ENCODE data around the gene UHRF1. TPM values are rescaled to one million over a fixed set of nuclear protein-coding genes. Genes with fewer than 3 reads are reported as not detected.

Gene UHRF1
- total RNA-seq, 1 experiment from 2014 or later: 53.6 TPM

DNA sequence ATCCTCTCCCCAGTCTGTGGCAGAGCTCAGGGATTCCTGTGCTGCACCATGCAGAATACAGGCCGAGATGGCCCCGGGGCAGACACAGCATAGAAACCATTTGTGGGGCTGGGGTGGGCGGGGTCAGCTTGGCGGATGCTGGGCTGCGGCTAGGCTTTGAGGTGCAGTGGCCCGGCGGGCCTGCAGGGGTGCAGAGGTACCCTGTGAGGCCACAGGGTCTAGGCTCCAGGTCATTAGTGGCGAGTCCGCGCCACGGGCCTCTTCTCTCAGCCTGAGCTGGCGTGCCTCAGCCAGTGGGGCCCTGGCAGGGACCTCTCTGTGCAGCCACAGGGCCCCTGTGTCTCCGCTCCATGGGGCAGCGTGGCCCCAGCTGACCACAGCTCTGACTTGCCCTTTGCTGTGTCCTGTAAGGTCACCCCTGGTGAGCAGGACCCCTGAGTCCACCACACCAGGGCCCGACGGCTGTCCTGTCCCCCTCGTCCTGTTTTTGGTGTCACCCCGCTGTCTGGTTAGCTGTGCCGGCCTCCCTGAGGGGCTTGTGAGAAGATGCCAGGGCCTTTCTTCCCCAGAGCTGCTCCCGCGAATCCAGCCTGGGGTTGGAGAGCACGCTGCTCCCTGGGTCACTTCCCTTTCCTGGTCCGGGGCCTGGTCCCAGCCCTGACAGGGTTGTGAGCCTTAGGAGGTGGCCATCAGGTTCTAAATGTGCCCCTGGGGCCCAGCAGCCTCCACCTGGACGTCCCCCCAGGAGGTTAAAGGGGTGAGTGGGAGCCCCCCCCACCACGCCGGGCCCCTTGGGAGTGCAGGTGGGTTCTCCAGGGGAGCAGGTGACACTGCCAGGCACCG is 71.8 kb downstream of the UHRF1 start:
- Histone ChIP-seq H3K4me1 (ENCODE audit: control insufficient read depth, insufficient read depth, low read length) (peaks cover 12% of the 10 kb centered on the region), H3K4me3 (ENCODE audit: low read depth in 2 of 2, low read length in 2 of 2) (no peak overlapping the region), H3K27ac (ENCODE audit: low read length) (no peak overlapping the region), H3K36me3 (ENCODE audit: control insufficient read depth, insufficient read depth, low read length) (no peaks in the 10 kb centered on the region), H3K9me3 (ENCODE audit: control insufficient read depth, insufficient read depth, low read depth, low read length) (no peaks in the 10 kb centered on the region), H3K27me3 (ENCODE audit: control insufficient read depth, insufficient read depth, low read length) (no peaks in the 10 kb centered on the region)
- ATAC-seq (no peak), DNase-seq (ENCODE audit: low read depth, low spot score) (no peak)
- no peak for TF ChIP-seq POLR2AphosphoS5 (IDR thresholded peaks at IDR 0.05; ENCODE audit: low read depth, low read length)
- no peak for TF ChIP-seq CTCF (IDR thresholded peaks at IDR 0.05)
- TF ChIP-seq, protein P1, sequence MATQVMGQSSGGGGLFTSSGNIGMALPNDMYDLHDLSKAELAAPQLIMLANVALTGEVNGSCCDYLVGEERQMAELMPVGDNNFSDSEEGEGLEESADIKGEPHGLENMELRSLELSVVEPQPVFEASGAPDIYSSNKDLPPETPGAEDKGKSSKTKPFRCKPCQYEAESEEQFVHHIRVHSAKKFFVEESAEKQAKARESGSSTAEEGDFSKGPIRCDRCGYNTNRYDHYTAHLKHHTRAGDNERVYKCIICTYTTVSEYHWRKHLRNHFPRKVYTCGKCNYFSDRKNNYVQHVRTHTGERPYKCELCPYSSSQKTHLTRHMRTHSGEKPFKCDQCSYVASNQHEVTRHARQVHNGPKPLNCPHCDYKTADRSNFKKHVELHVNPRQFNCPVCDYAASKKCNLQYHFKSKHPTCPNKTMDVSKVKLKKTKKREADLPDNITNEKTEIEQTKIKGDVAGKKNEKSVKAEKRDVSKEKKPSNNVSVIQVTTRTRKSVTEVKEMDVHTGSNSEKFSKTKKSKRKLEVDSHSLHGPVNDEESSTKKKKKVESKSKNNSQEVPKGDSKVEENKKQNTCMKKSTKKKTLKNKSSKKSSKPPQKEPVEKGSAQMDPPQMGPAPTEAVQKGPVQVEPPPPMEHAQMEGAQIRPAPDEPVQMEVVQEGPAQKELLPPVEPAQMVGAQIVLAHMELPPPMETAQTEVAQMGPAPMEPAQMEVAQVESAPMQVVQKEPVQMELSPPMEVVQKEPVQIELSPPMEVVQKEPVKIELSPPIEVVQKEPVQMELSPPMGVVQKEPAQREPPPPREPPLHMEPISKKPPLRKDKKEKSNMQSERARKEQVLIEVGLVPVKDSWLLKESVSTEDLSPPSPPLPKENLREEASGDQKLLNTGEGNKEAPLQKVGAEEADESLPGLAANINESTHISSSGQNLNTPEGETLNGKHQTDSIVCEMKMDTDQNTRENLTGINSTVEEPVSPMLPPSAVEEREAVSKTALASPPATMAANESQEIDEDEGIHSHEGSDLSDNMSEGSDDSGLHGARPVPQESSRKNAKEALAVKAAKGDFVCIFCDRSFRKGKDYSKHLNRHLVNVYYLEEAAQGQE (IDR thresholded peaks at IDR 0.05; ENCODE audit: insufficient read depth in 1 of 2, low read depth in 2 of 2, low read length in 1 of 2): no peak
- no peak for TF ChIP-seq TCF7L2 (IDR thresholded peaks at IDR 0.05; ENCODE audit: low read depth, low read length)
- TF ChIP-seq SIN3A (IDR thresholded peaks at IDR 0.05; ENCODE audit: borderline replicate concordance, insufficient read depth, low read depth, low read length): no peak
- intact Hi-C loops (cut with micrococcal nuclease; ENCODE audit: unreplicated experiment): no loop called here
- POLR2A ChIA-PET: no interaction called here
- CTCF ChIA-PET: interaction anchor here (0.7 kb wide), 1 partner anchor 21 kb away, joined by 5 read pairs; no protein-coding TSS in a partner anchor
- no TSS peak for BruUV-seq (replicated peaks)
- in situ Hi-C loops (cut with HindIII; ENCODE audit: low pct_unique_long_range_greater_than_20kb, low sequenced_read_pairs): no loop called here

DNA sequence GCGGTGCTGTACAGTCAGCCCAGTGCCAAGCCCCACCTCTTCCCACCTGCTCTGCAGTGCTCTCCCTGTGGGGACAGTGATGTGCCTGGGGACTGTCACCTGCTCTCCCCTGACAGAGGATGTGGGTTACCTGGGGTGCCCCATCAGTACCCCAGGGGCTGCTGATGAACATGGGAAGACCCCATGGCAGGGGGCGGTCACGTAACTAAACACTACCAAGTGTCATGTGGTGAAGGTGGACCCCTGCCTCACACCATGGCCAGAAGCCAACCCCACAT is 72.3 kb downstream of the UHRF1 start:
- intact Hi-C loops (cut with micrococcal nuclease; ENCODE audit: unreplicated experiment) (no loop called here), in situ Hi-C loops (cut with HindIII; ENCODE audit: low pct_unique_long_range_greater_than_20kb, low sequenced_read_pairs) (no loop called here)
- no TSS peak for BruUV-seq (replicated peaks)
- Histone ChIP-seq H3K4me3 (ENCODE audit: low read depth in 2 of 2, low read length in 2 of 2) (no peak overlapping the region), H3K4me1 (ENCODE audit: control insufficient read depth, insufficient read depth, low read length) (peaks cover 9% of the 10 kb centered on the region), H3K9me3 (ENCODE audit: control insufficient read depth, insufficient read depth, low read depth, low read length) (no peaks in the 10 kb centered on the region), H3K27ac (ENCODE audit: low read length) (no peak overlapping the region), H3K36me3 (ENCODE audit: control insufficient read depth, insufficient read depth, low read length) (no peaks in the 10 kb centered on the region), H3K27me3 (ENCODE audit: control insufficient read depth, insufficient read depth, low read length) (no peaks in the 10 kb centered on the region)
- DNase-seq (ENCODE audit: low read depth, low spot score): no peak
- no peak for TF ChIP-seq POLR2AphosphoS5 (IDR thresholded peaks at IDR 0.05; ENCODE audit: low read depth, low read length)
- no peak for ATAC-seq
- POLR2A ChIA-PET: no interaction called here
- CTCF ChIA-PET: no interaction called here

DNA sequence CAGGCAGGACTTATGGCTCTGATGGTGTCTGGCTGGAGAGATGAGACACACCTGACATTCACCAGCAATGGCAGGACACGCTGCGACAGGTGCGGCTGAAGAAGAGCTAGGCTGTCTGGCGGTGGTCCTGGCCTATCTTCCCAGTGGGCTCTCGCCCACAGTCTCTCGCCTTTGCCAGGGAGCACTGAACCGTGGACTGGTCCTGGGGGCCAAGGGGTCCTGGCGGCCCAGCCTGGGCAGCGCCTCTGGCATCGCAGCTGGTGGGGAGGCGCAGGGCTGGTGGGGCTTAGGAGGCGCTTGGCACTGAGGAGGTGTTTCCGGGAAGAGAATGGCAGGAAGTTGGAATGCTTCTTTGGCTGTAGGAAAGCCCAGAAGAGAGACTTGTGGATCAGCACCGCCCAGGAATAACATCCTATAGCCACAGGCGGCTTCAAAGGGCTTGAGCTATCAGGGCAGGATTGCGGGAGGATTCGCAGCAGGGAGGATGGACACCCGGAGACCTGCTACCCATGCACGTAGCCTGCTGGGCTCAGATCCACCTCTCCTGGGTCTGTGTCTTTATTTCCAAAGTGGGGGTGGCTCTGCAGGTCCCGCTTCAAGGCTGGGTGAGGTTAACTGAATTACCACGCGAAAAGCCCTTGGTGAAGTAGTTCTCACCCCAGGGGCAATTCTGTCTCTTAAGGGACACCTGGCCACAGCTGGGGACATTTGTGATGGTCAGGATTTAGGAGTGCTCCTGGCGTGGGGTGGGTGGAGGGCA is 74.2 kb downstream of the UHRF1 start:
- no peaks in the 10 kb centered on the region for H3K9me3 ChIP-seq (ENCODE audit: control insufficient read depth, insufficient read depth, low read depth, low read length)
- H3K4me1 ChIP-seq (ENCODE audit: control insufficient read depth, insufficient read depth, low read length): no peaks in the 10 kb centered on the region
- H3K27ac ChIP-seq (ENCODE audit: low read length): no peak overlapping the region
- BruUV-seq (replicated peaks): no TSS peak
- no peak overlapping the region for H3K4me3 ChIP-seq (ENCODE audit: low read depth in 2 of 2, low read length in 2 of 2)
- no peaks in the 10 kb centered on the region for H3K27me3 ChIP-seq (ENCODE audit: control insufficient read depth, insufficient read depth, low read length)
- TF ChIP-seq SIN3A (IDR thresholded peaks at IDR 0.05; ENCODE audit: borderline replicate concordance, insufficient read depth, low read depth, low read length) (no peak), CTCF (IDR thresholded peaks at IDR 0.05) (no peak)
- no peak for DNase-seq (ENCODE audit: low read depth, low spot score)
- intact Hi-C loops (cut with micrococcal nuclease; ENCODE audit: unreplicated experiment) (no loop called here), in situ Hi-C loops (cut with HindIII; ENCODE audit: low pct_unique_long_range_greater_than_20kb, low sequenced_read_pairs) (no loop called here)
- no peaks in the 10 kb centered on the region for H3K36me3 ChIP-seq (ENCODE audit: control insufficient read depth, insufficient read depth, low read length)
- ChIA-PET CTCF (no interaction called here), POLR2A (no interaction called here)
- ATAC-seq: no peak
